K562 (cell line): ENCODE measurements around the gene FIGLA. TPM values are rescaled to one million over a fixed set of nuclear protein-coding genes. Genes with fewer than 3 reads are reported as not detected.
A peak's percentile ranks its signal among the peaks of the same experiment; 100 is the strongest.

Source experiments
- ATAC-seq: fragments of 200-7000 bp; cut with Tn5 transposase; 3 replicates; pipeline ENCODE4 v1.9.1; 2020; ENCODE audit warnings: moderate library complexity
- BruUV-seq: library from RNA; stranded (reverse); fragments of 400-500 nt; replicated peaks from 2 replicates; lab custom pipeline; 2021; lab: Mats Ljungman, UMichigan
- CTCF ChIA-PET: fragments of 300-600 bp; formaldehyde crosslinking; extraction: SDS; loops from one replicate; lab custom pipeline; 2021; ENCODE audit warnings: low intra/inter-chr PET ratio; lab: Yijun Ruan, JAX
- POLR2A ChIA-PET: fragments of 300-600, 350-650 bp; sonication (Branson Sonifier 250); formaldehyde crosslinking; extraction: SDS; loops from one replicate; lab custom pipeline; 2021; ENCODE audit warnings: antibody characterized with exemption, inconsistent platforms; lab: Yijun Ruan, JAX
- DNase-seq, 4 experiments: peaks; one replicate each; pipeline versions ENCODE4 v3.0.0 to v3.0.0-alpha.2; 2011 to 2018; ENCODE audit warnings: low spot score in 3 of 4, mixed read lengths in 3 of 4; ENCODE audit errors: extremely low read depth in 1 of 4
- FAIRE-seq: peaks from 2 replicates; lab custom pipeline; 2011; peaks lifted over from hg19 to GRCh38; lab: Jason Lieb, UNC
- H2AFZ ChIP-seq: 2 replicates; pipeline ENCODE4 v1.6.0; 2011; ENCODE audit warnings: low read depth, low read length, control low read depth, inconsistent platforms
- H3K27ac ChIP-seq: fragments of 200-600 bp; 3 replicates; pipeline ENCODE4 v1.8.0; 2011; ENCODE audit warnings: low read depth, mild to moderate bottlenecking, control low read depth, inconsistent platforms, low read length, moderate library complexity, mixed read lengths; ENCODE audit errors: extremely low read depth
- H3K27me3 ChIP-seq, 2 experiments: fragments of 300-600 bp in 1 of 2; 2 replicates in 1 of 2; 3 replicates in 1 of 2; pipeline versions ENCODE4 v1.6.0 to v1.8.0; 2011; ENCODE audit warnings: inconsistent platforms in 2 of 2, low read length in 2 of 2, mild to moderate bottlenecking in 1 of 2, mixed read lengths in 1 of 2, moderate library complexity in 1 of 2; ENCODE audit not compliant: control insufficient read depth in 2 of 2, insufficient read depth in 2 of 2
- H3K36me3 ChIP-seq: fragments of 300-600 bp; 3 replicates; pipeline ENCODE4 v1.8.0; 2011; ENCODE audit warnings: mild to moderate bottlenecking, low read length, inconsistent platforms; ENCODE audit not compliant: control insufficient read depth, insufficient read depth
- H3K4me1 ChIP-seq, 2 experiments: fragments of 200-600 bp in 1 of 2; replicated peaks in 1 of 2; 2 replicates in 1 of 2; 3 replicates in 1 of 2; pipeline versions ENCODE4 v1.5.1 to v1.8.0; 2011; ENCODE audit warnings: inconsistent platforms in 2 of 2, low read length in 2 of 2, mild to moderate bottlenecking in 1 of 2, mixed read lengths in 1 of 2, moderate library complexity in 1 of 2; ENCODE audit not compliant: control insufficient read depth in 2 of 2, insufficient read depth in 2 of 2
- H3K4me2 ChIP-seq: 2 replicates; pipeline ENCODE4 v1.6.1; 2011; ENCODE audit warnings: low read length, control low read depth, inconsistent platforms, mixed read lengths; ENCODE audit not compliant: insufficient read depth
- H3K4me3 ChIP-seq: fragments of 200-600 bp; sonication (generic), shearing (Covaris generic); 2 replicates; pipeline ENCODE4 v1.5.1; 2016; ENCODE audit warnings: control low read depth, inconsistent platforms
- H3K79me2 ChIP-seq: fragments of 200-600 bp; 3 replicates; pipeline ENCODE4 v1.8.0; 2011; ENCODE audit warnings: low read length, inconsistent platforms; ENCODE audit not compliant: control insufficient read depth, insufficient read depth
- H3K9ac ChIP-seq, 2 experiments: 2 replicates each; pipeline versions ENCODE4 v1.6.0 to v1.6.1; 2011; ENCODE audit warnings: low read depth in 2 of 2, low read length in 2 of 2, control low read depth in 1 of 2, inconsistent platforms in 1 of 2, mild to moderate bottlenecking in 1 of 2, mixed read lengths in 1 of 2; ENCODE audit not compliant: insufficient read depth in 1 of 2
- H3K9me1 ChIP-seq: one replicate; pipeline ENCODE4 v1.6.0; 2011; ENCODE audit warnings: inconsistent platforms, mild to moderate bottlenecking, low read length, moderate library complexity; ENCODE audit not compliant: control insufficient read depth, insufficient read depth
- H3K9me3 ChIP-seq: replicated peaks from 2 replicates; pipeline ENCODE4 v1.5.1; 2011; ENCODE audit warnings: low read depth, low read length, inconsistent platforms; ENCODE audit not compliant: control insufficient read depth, insufficient read depth
- H4K20me1 ChIP-seq: replicated peaks from 2 replicates; pipeline ENCODE4 v1.6.1; 2011; ENCODE audit warnings: low read length, inconsistent platforms, mixed read lengths; ENCODE audit not compliant: control insufficient read depth, insufficient read depth
- BACH1 ChIP-seq: fragments of 200-800 bp; sonication (Bioruptor generic); IDR thresholded peaks from 2 replicates; pipeline ENCODE4 v1.6.1; 2016; ENCODE audit warnings: missing genetic modification characterization, missing compliant biosample characterization
- CBFA2T2 ChIP-seq: fragments of 450-650 bp; conservative IDR thresholded peaks from 2 replicates; pipeline ENCODE4 v1.6.1; 2017; ENCODE audit warnings: mild to moderate bottlenecking
- CBFA2T3 ChIP-seq: fragments of 450-650 bp; IDR thresholded peaks from 2 replicates; pipeline ENCODE4 v1.6.1; 2017
- CEBPG ChIP-seq, 3 experiments: fragments of 200-800 bp in 1 of 3; sonication (Bioruptor generic) in 1 of 3; sonication (generic) in 1 of 3; formaldehyde crosslinking in 1 of 3; IDR thresholded peaks in 2 of 3; conservative IDR thresholded peaks in 1 of 3; 2 replicates each; pipeline versions ENCODE4 v1.6.1 to v1.8.0; 2016 to 2022; ENCODE audit warnings: missing compliant biosample characterization in 2 of 3, missing genetic modification characterization in 2 of 3, mild to moderate bottlenecking in 1 of 3, missing genetic modification reagents in 1 of 3
- CEBPZ ChIP-seq: fragments of 150-350 bp; IDR thresholded peaks from 2 replicates; pipeline ENCODE4 v1.6.1; 2014; ENCODE audit warnings: low read depth, mild to moderate bottlenecking, low read length, borderline replicate concordance
- NR4A1 ChIP-seq, 2 experiments: fragments of 250-450 bp in 1 of 2; fragments of 450-650 bp in 1 of 2; sonication (Bioruptor Pico) in 1 of 2; IDR thresholded peaks; 2 replicates each; pipeline versions ENCODE4 v1.4.0 to v1.6.1; 2016 to 2020; ENCODE audit warnings: mild to moderate bottlenecking in 2 of 2, missing compliant biosample characterization in 1 of 2, missing genetic modification characterization in 1 of 2, moderate library complexity in 1 of 2
- PML ChIP-seq: IDR thresholded peaks from 2 replicates; pipeline ENCODE4 v1.6.1; 2012; ENCODE audit warnings: low read length, inconsistent platforms
- POLR2G ChIP-seq: fragments of 200-400 bp; formaldehyde crosslinking; IDR thresholded peaks from 2 replicates; pipeline ENCODE4 v1.6.1; 2017; ENCODE audit warnings: low read depth, mild to moderate bottlenecking, antibody characterized with exemption, low read length, moderate library complexity
- RCOR1 ChIP-seq, 2 experiments: IDR thresholded peaks; 2 replicates each; pipeline ENCODE4 v1.6.1; 2012; ENCODE audit warnings: low read depth in 2 of 2, low read length in 2 of 2, borderline replicate concordance in 1 of 2, improper control_type of control experiment in 1 of 2
- SUPT5H ChIP-seq: fragments of 450-650 bp; IDR thresholded peaks from 2 replicates; pipeline ENCODE4 v1.6.1; 2016
- TAF1 ChIP-seq: IDR thresholded peaks from 2 replicates; pipeline ENCODE4 v1.6.1; 2011; ENCODE audit warnings: mild to moderate bottlenecking, low read length, moderate library complexity; ENCODE audit not compliant: insufficient read depth, control insufficient read depth, severe bottlenecking; ENCODE audit errors: extremely low read depth
- TBL1XR1 ChIP-seq, 2 experiments: IDR thresholded peaks; 2 replicates each; pipeline ENCODE4 v1.6.1; 2012; ENCODE audit warnings: improper control_type of control experiment in 2 of 2, low read length in 2 of 2, mild to moderate bottlenecking in 1 of 2
- TFE3 ChIP-seq: fragments of 450-650 bp; formaldehyde crosslinking; IDR thresholded peaks from 2 replicates; pipeline ENCODE4 v1.4.0; 2020; ENCODE audit warnings: mild to moderate bottlenecking, mixed read lengths
- ZKSCAN1 ChIP-seq: fragments of 150-350 bp; IDR thresholded peaks from 2 replicates; pipeline ENCODE4 v1.6.1; 2016; ENCODE audit warnings: low read depth, low read length
- ZNF354B ChIP-seq: fragments of 250-450 bp; sonication (Bioruptor Pico); IDR thresholded peaks from 2 replicates; pipeline ENCODE4 v1.4.0; 2020
- WGBS: fragments of 100-300 bp; shearing (Covaris generic); methylation state at CpG from one replicate; pipeline ENCODE4 v1.1.6; 2016; ENCODE audit warnings: low coverage, mixed read lengths; ENCODE audit not compliant: insufficient coverage; ENCODE audit errors: missing lambda C conversion rate; 5-methylcytosine and 5-hydroxymethylcytosine counted together
- in situ Hi-C: fragments of 300-500 bp; cut with MboI; formaldehyde crosslinking; loops from 4 replicates; pipeline ENCODE4 v1.15.0; 2018; ENCODE audit warnings: inconsistent platforms, mixed read lengths
- intact Hi-C: fragments of 100-400 bp; cut with micrococcal nuclease; formaldehyde crosslinking; loops from 2 replicates; pipeline ENCODE4 v1.14.2; 2022
- polyA plus RNA-seq, 8 experiments: library from polyadenylated mRNA; depleted of rRNA in 4 of 8; stranded (reverse) in 5 of 8; unstranded in 3 of 8; fragments of >200 nt; fragmentation: Nextera tagmentation in 2 of 8; fragmentation: Illumina TruSeq in 1 of 8; extraction: Ambion mirVana in 2 of 8; extraction: Trizol in 1 of 8; gene quantifications; 2 replicates each; pipeline versions ENCODE4 v1.2.1 to v1.2.3, GENCODE V29; 2011 to 2014; ENCODE audit warnings: inconsistent platforms in 1 of 8, missing spikeins in 1 of 8
- total RNA-seq, 7 experiments: library from RNA; depleted of rRNA in 6 of 7; stranded (reverse); fragments of >200 nt in 6 of 7; fragmentation: Illumina TruSeq in 2 of 7; extraction: Trizol in 2 of 7; gene quantifications; 2 replicates each; pipeline versions ENCODE4 v1.2.1 to v1.2.3, GENCODE V29; 2011 to 2021; ENCODE audit warnings: low replicate concordance in 1 of 7

Gene FIGLA
- total and polyA plus RNA-seq, 9 of the 15 experiments (the other 6 are each of a cell fraction or from before 2014, with no cell fraction given), result not detected

GRCh38 chr2:70757360-70757759, 33.1 kb downstream of the FIGLA start (continued):
- TF ChIP-seq CEBPZ, result no peak
- no peak for TF ChIP-seq PML
- no peak for TF ChIP-seq TBL1XR1 (IDR thresholded peaks at IDR 0.05; ENCODE audit: low read length in 2 of 2)
- TF ChIP-seq TFE3 (CRISPR knock-in tag), result no peak

GRCh38 chr2:70756128-70756527, 34.3 kb downstream of the FIGLA start:
- Histone ChIP-seq H3K4me3 (no peak overlapping the region), H3K9me1 (peaks cover 4% of the 10 kb centered on the region), H3K9ac (no peak overlapping the region), H4K20me1 (no peaks in the 10 kb centered on the region), H3K9me3 (no peaks in the 10 kb centered on the region), H3K79me2 (peaks cover 8% of the 10 kb centered on the region; the same call in 2 of the 3 replicates), H3K27me3 (no peaks in the 10 kb centered on the region), H3K36me3 (no peaks in the 10 kb centered on the region), H3K27ac (no peak overlapping the region), H3K4me2 (no peak overlapping the region; the same call in 1 of the 2 replicates), H3K4me1 (peaks cover 7 to 29% of the 10 kb centered on the region in 2 experiments; a peak in 3 of 5 replicates), H2AFZ (no peak overlapping the region)
- WGBS, result 19% methylated on average over 3 of the region's 3 CpGs
- ChIA-PET CTCF (no interaction called here), POLR2A (no interaction called here)
- peak; percentile 34; the same call in 1 of the 3 replicates for ATAC-seq
- DNase-seq, result peak in 1 of 4 experiments; percentile 16
- FAIRE-seq, result peak; percentile 51
- in situ Hi-C loops, result no loop called here
- intact Hi-C loops, result no loop called here
- no TSS peak for BruUV-seq
- TF ChIP-seq CBFA2T2, result 0 out of 2 replicates have a peak, but pooled peaks have one; percentile 9
- peak; percentile 61; the same call in 1 of the 2 replicates for TF ChIP-seq ZKSCAN1
- no peak for TF ChIP-seq TAF1
- TF ChIP-seq ZNF354B (CRISPR knock-in tag), result no peak
- no peak for TF ChIP-seq NR4A1 (CRISPR knock-in tag; IDR thresholded peaks at IDR 0.05)
- TF ChIP-seq NR4A1 (tag; IDR thresholded peaks at IDR 0.05), result no peak
- no peak for TF ChIP-seq CEBPG (CRISPR knock-in tag; IDR thresholded peaks at IDR 0.05)
- no peak for TF ChIP-seq CEBPG (tag; conservative IDR thresholded peaks at IDR 0.05 in 1 of 2, IDR thresholded peaks at IDR 0.05 in 1 of 2)
- TF ChIP-seq CBFA2T3, result peak; percentile 56
- no peak for TF ChIP-seq SUPT5H
- no peak for TF ChIP-seq RCOR1 (IDR thresholded peaks at IDR 0.05; ENCODE audit: borderline replicate concordance in 1 of 2, low read depth in 2 of 2, low read length in 2 of 2)
- no peak for TF ChIP-seq POLR2G
- no peak for TF ChIP-seq BACH1 (tag)
